ENCODE results near the gene AKR1B15.
"Not testable (repeated sequence)": the region's sequence is repeated elsewhere in the genome, so short reads cannot be mapped to it uniquely, and the experiment has no call there.

Gene AKR1B15

GRCh38 chr7:134548877-134549276 lies at the start of gene AKR1B15:
Gene AKR1B15, plus strand, starts transcription at chr7:134549110. Its CDS starts 15,510 bp downstream, at chr7:134564620.
- DNase-seq (ENCODE audit: low read depth, low spot score), result no peak

GRCh38 chr7:134500406-134500805 lies 48.5 kb upstream of the AKR1B15 start:
- DNase-seq (ENCODE audit: low read depth, low spot score), result no peak

- no peak for DNase-seq (ENCODE audit: low read depth, low spot score)
These were observed 47.9 kb upstream of the AKR1B15 start for GRCh38 chr7:134500982-134501381.

- no peak for DNase-seq (ENCODE audit: low read depth, low spot score)
These were observed 46.2 kb upstream of the AKR1B15 start for GRCh38 chr7:134502463-134503371.

GRCh38 chr7:134504660-134505164 lies 44.2 kb upstream of the AKR1B15 start:
- no peak for DNase-seq (ENCODE audit: low read depth, low spot score)

- no peak for DNase-seq (ENCODE audit: low read depth, low spot score)
These were observed 43.1 kb upstream of the AKR1B15 start for GRCh38 chr7:134505856-134506255.

- DNase-seq (ENCODE audit: low read depth, low spot score), result no peak
These were observed 39.9 kb upstream of the AKR1B15 start for GRCh38 chr7:134509010-134509409.

- no peak for DNase-seq (ENCODE audit: low read depth, low spot score)
These were observed 38.3 kb upstream of the AKR1B15 start for GRCh38 chr7:134510646-134511045.

GRCh38 chr7:134512271-134512670 lies 36.6 kb upstream of the AKR1B15 start:
- DNase-seq (ENCODE audit: low read depth, low spot score), result no peak

GRCh38 chr7:134513169-134513752 lies 35.6 kb upstream of the AKR1B15 start:
- DNase-seq (ENCODE audit: low read depth, low spot score), result no peak

GRCh38 chr7:134514106-134514505 lies 34.8 kb upstream of the AKR1B15 start:
- no peak for DNase-seq (ENCODE audit: low read depth, low spot score)

GRCh38 chr7:134514663-134515062 lies 34.2 kb upstream of the AKR1B15 start:
- no peak for DNase-seq (ENCODE audit: low read depth, low spot score)

- DNase-seq (ENCODE audit: low read depth, low spot score), result no peak
These were observed 33.1 kb upstream of the AKR1B15 start for GRCh38 chr7:134515569-134516468.

- no peak for DNase-seq (ENCODE audit: low read depth, low spot score)
These were observed 28.8 kb upstream of the AKR1B15 start for GRCh38 chr7:134520130-134520529.

- no peak for DNase-seq (ENCODE audit: low read depth, low spot score)
These were observed 26.3 kb upstream of the AKR1B15 start for GRCh38 chr7:134522601-134523000.

- DNase-seq (ENCODE audit: low read depth, low spot score), result not testable (repeated sequence)
These were observed 23.5 kb upstream of the AKR1B15 start for GRCh38 chr7:134525449-134525848.

- DNase-seq (ENCODE audit: low read depth, low spot score), result not testable (repeated sequence)
These were observed 22.2 kb upstream of the AKR1B15 start for GRCh38 chr7:134526552-134527248.

GRCh38 chr7:134527979-134528371 lies 20.9 kb upstream of the AKR1B15 start:
- DNase-seq (ENCODE audit: low read depth, low spot score), result no peak

- no peak for DNase-seq (ENCODE audit: low read depth, low spot score)
These were observed 20.2 kb upstream of the AKR1B15 start for GRCh38 chr7:134528749-134529148.

- no peak for DNase-seq (ENCODE audit: low read depth, low spot score)
These were observed 18.4 kb upstream of the AKR1B15 start for GRCh38 chr7:134530460-134530859.
